PC-3 (cell line): ENCODE results near the gene GPC5. TPM values are rescaled to one million over a fixed set of nuclear protein-coding genes. Genes with fewer than 3 reads are reported as not detected.
"Not testable (repeated sequence)": the region's sequence is repeated elsewhere in the genome, so short reads cannot be mapped to it uniquely, and the experiment has no call there.

Experiments used
- ATAC-seq: fragments of 200-7000 bp; cut with Tn5 transposase; 2 replicates; pipeline ENCODE4 v1.9.1; 2020; ENCODE audit warnings: mild to moderate bottlenecking, moderate library complexity
- BruUV-seq: library from RNA; stranded (reverse); fragments of 400-500 nt; replicated peaks from 2 replicates; lab custom pipeline; 2021; lab: Mats Ljungman, UMichigan
- CTCF ChIA-PET: fragments of 300-600 bp; sonication (Branson Sonifier 250); formaldehyde crosslinking; loops from one replicate; lab custom pipeline; 2022; ENCODE audit warnings: antibody characterized with exemption; lab: Charles Lee
- POLR2A ChIA-PET: fragments of 300-600 bp; sonication (Branson Sonifier 250); formaldehyde crosslinking; loops from one replicate; lab custom pipeline; 2022; ENCODE audit warnings: antibody characterized with exemption; ENCODE audit not compliant: unreplicated experiment; lab: Charles Lee
- DNase-seq: peaks from one replicate; pipeline ENCODE4 v3.0.0-alpha.2; 2015
- H2AFZ ChIP-seq: fragments of 300-600 bp; sonication (generic); 2 replicates; pipeline ENCODE4 v1.6.0; 2016; ENCODE audit warnings: antibody characterized with exemption, low read length
- H3F3A ChIP-seq: fragments of 300-600 bp; sonication (generic); one replicate; pipeline ENCODE4 v1.6.0; 2017; ENCODE audit warnings: antibody characterized with exemption, low read length, control low read depth, mild to moderate bottlenecking; ENCODE audit not compliant: unreplicated experiment
- H3K27ac ChIP-seq: fragments of 300-600 bp; sonication (generic); 2 replicates; pipeline ENCODE4 v1.5.1; 2016; ENCODE audit warnings: mild to moderate bottlenecking, low read length
- H3K27me3 ChIP-seq: fragments of 300-600 bp; sonication (generic); 2 replicates; pipeline ENCODE4 v1.6.1; 2016; ENCODE audit warnings: low read length, mixed read lengths
- H3K36me3 ChIP-seq: fragments of 300-600 bp; sonication (generic); 2 replicates; pipeline ENCODE4 v1.6.1; 2016; ENCODE audit warnings: low read depth, mixed run types, low read length, mixed read lengths
- H3K4me1 ChIP-seq: fragments of 300-600 bp; sonication (generic); 2 replicates; pipeline ENCODE4 v1.5.1; 2016; ENCODE audit warnings: low read length; ENCODE audit not compliant: insufficient read depth
- H3K4me2 ChIP-seq: fragments of 300-600 bp; sonication (generic); 2 replicates; pipeline ENCODE4 v1.6.0; 2016; ENCODE audit warnings: low read length
- H3K4me3 ChIP-seq: fragments of 300-600 bp; sonication (generic); 2 replicates; pipeline ENCODE4 v1.5.1; 2016; ENCODE audit warnings: mild to moderate bottlenecking, low read length, mixed read lengths
- H3K79me2 ChIP-seq: fragments of 300-600 bp; sonication (generic); 2 replicates; pipeline ENCODE4 v1.6.1; 2017; ENCODE audit warnings: low read length, mixed read lengths
- H3K9ac ChIP-seq: fragments of 300-600 bp; sonication (generic); 2 replicates; pipeline ENCODE4 v1.6.0; 2016; ENCODE audit warnings: mild to moderate bottlenecking, low read length
- H3K9me2 ChIP-seq: fragments of 300-600 bp; sonication (generic); replicated peaks from 2 replicates; pipeline ENCODE4 v1.6.1; 2016; ENCODE audit warnings: mixed run types, low read length, mixed read lengths
- H3K9me3 ChIP-seq: fragments of 300-600 bp; sonication (generic); 2 replicates; pipeline ENCODE4 v1.6.1; 2016; ENCODE audit warnings: low read length, mixed read lengths
- H4K20me1 ChIP-seq: fragments of 300-600 bp; sonication (generic); 2 replicates; pipeline ENCODE4 v1.6.1; 2016; ENCODE audit warnings: low read length, mixed read lengths
- CTCF ChIP-seq: fragments of 300-600 bp; sonication (generic); conservative IDR thresholded peaks from 2 replicates; pipeline ENCODE4 v1.5.1; 2017; ENCODE audit warnings: antibody characterized with exemption, low read depth, mild to moderate bottlenecking, low read length
- EZH2 ChIP-seq: fragments of 300-600 bp; sonication (generic); IDR thresholded peaks from one replicate; pipeline ENCODE4 v1.6.1; 2017; ENCODE audit warnings: antibody characterized with exemption, mild to moderate bottlenecking, low read length; ENCODE audit not compliant: unreplicated experiment
- EZH2phosphoT487 ChIP-seq: fragments of 300-600 bp; sonication (generic); IDR thresholded peaks from 2 replicates; pipeline ENCODE4 v1.6.1; 2018; ENCODE audit warnings: mild to moderate bottlenecking, antibody characterized with exemption, low read length, borderline replicate concordance
- intact Hi-C: fragments of 100-400 bp; cut with micrococcal nuclease; formaldehyde crosslinking; loops from 2 replicates; pipeline ENCODE4 v1.9.0; 2023
- total RNA-seq: library from RNA; depleted of rRNA; stranded (reverse); fragments of >200 nt; gene quantifications from 2 replicates; pipeline ENCODE4 v1.2.3, GENCODE V29; 2014

Gene GPC5
- total RNA-seq, 1 experiment from 2014 or later = not detected

GRCh38 chr13:91797567-91797966 lies 399.1 kb downstream of the GPC5 start:
- H3K27ac ChIP-seq = no peak overlapping the region
- ChIA-PET POLR2A (no interaction called here), CTCF (no interaction called here)
- no peaks in the 10 kb centered on the region for H3K9me2 ChIP-seq
- DNase-seq (no peak), ATAC-seq (no peak)
- intact Hi-C loops = no loop called here
- H2AFZ ChIP-seq = no peak overlapping the region
- no peaks in the 10 kb centered on the region for H3K9me3 ChIP-seq
- no peaks in the 10 kb centered on the region for H3F3A ChIP-seq
- H3K4me1 ChIP-seq = no peaks in the 10 kb centered on the region
- H4K20me1 ChIP-seq = no peaks in the 10 kb centered on the region
- H3K4me2 ChIP-seq = no peak overlapping the region
- H3K36me3 ChIP-seq = no peaks in the 10 kb centered on the region
- no peaks in the 10 kb centered on the region for H3K79me2 ChIP-seq
- no TSS peak for BruUV-seq
- H3K9ac ChIP-seq = no peak overlapping the region
- no peaks in the 10 kb centered on the region for H3K27me3 ChIP-seq
- TF ChIP-seq CTCF (no peak), EZH2phosphoT487 (no peak), EZH2 (no peak)
- no peak overlapping the region for H3K4me3 ChIP-seq

GRCh38 chr13:91798338-91798737 lies 399.9 kb downstream of the GPC5 start:
- H3K9ac ChIP-seq, CTCF ChIA-PET, intact Hi-C loops: not testable (repeated sequence)

GRCh38 chr13:91801772-91802171 lies 403.4 kb downstream of the GPC5 start:
- H3K4me3 ChIP-seq, ATAC-seq, BruUV-seq, intact Hi-C loops, H3K27ac ChIP-seq, H2AFZ ChIP-seq, H3K9ac ChIP-seq, CTCF ChIA-PET, H3K79me2 ChIP-seq, POLR2A ChIA-PET, H4K20me1 ChIP-seq, DNase-seq, H3K9me2 ChIP-seq, H3K36me3 ChIP-seq, H3F3A ChIP-seq, H3K9me3 ChIP-seq, H3K4me2 ChIP-seq, H3K4me1 ChIP-seq, H3K27me3 ChIP-seq: not testable (repeated sequence)

More at GRCh38 chr13:91798338-91798737, 399.9 kb downstream of the GPC5 start:
- BruUV-seq, H3K27me3 ChIP-seq, H3K4me2 ChIP-seq, POLR2A ChIA-PET, ATAC-seq, H4K20me1 ChIP-seq, H3K79me2 ChIP-seq, H3F3A ChIP-seq, H3K27ac ChIP-seq, H3K36me3 ChIP-seq, H3K4me1 ChIP-seq, H3K9me2 ChIP-seq, H2AFZ ChIP-seq, H3K9me3 ChIP-seq, H3K4me3 ChIP-seq, DNase-seq: not testable (repeated sequence)

GRCh38 chr13:91802957-91803356 lies 404.5 kb downstream of the GPC5 start:
- Histone ChIP-seq H3K4me3 (no peak overlapping the region), H3F3A (no peaks in the 10 kb centered on the region), H3K36me3 (no peaks in the 10 kb centered on the region), H3K4me1 (no peaks in the 10 kb centered on the region), H3K27me3 (no peaks in the 10 kb centered on the region), H4K20me1 (no peaks in the 10 kb centered on the region), H3K9me3 (no peaks in the 10 kb centered on the region), H2AFZ (no peak overlapping the region), H3K79me2 (no peaks in the 10 kb centered on the region), H3K9me2 (no peaks in the 10 kb centered on the region), H3K9ac (no peak overlapping the region), H3K4me2 (no peak overlapping the region), H3K27ac (no peak overlapping the region)
- ChIA-PET CTCF (no interaction called here), POLR2A (no interaction called here)
- BruUV-seq = no TSS peak
- no peak for TF ChIP-seq EZH2phosphoT487
- TF ChIP-seq EZH2 = no peak
- no peak for TF ChIP-seq CTCF
- DNase-seq (no peak), ATAC-seq (no peak)
- intact Hi-C loops = no loop called here
